NCI-H2081 (cell line): ENCODE results near the gene FNIP2.
A peak's percentile ranks its signal among the peaks of the same experiment; 100 is the strongest.
"Not testable (repeated sequence)": the region's sequence is repeated elsewhere in the genome, so short reads cannot be mapped to it uniquely, and the experiment has no call there.

Experiments used
- DNase-seq, 2 experiments: peaks; one replicate each; lab custom pipeline; 2025; lab: John Stamatoyannopoulos, UW

FNIP2 gene

DNA sequence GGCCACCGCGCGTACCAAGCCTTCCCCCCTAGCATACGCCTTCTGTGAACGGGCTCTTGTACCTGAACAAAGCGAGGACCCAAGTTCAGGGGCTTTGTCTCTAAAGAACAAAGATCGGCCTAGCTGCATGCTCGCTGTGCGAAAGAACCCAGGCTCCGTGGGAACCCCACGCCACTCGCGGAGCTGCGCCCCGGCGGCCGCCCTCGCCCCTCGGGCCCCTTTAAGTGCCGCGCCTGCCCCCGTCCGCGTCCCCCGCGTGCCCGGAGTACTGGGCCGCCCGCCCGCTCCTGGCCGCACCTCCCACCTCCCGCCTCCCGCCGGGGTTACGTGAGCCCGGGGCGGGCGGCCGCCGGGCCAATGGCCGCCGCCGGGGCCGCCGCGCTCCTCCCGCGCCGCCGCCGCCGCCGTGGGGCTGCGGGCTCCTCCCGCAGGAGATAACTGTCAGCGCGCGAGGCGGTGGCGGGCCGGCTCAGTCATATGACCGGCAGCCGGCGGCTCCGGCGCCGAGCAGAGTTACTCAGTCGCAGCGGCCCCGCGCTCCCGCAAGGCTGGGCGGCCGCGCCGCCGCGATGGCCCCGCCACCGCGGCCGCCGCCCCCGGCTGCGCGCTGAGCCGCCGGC lies at the start of gene FNIP2:
TSS of gene FNIP2 (plus strand) at position 472 of the 620 bp plus-strand sequence. CDS start 187 bp downstream, outside the sequence.
- DNase-seq = peak; percentile 72 to 78

- DNase-seq = no peak
Measured at GRCh38 chr4:158721680-158722079, 47.1 kb upstream of the FNIP2 start.

DNA sequence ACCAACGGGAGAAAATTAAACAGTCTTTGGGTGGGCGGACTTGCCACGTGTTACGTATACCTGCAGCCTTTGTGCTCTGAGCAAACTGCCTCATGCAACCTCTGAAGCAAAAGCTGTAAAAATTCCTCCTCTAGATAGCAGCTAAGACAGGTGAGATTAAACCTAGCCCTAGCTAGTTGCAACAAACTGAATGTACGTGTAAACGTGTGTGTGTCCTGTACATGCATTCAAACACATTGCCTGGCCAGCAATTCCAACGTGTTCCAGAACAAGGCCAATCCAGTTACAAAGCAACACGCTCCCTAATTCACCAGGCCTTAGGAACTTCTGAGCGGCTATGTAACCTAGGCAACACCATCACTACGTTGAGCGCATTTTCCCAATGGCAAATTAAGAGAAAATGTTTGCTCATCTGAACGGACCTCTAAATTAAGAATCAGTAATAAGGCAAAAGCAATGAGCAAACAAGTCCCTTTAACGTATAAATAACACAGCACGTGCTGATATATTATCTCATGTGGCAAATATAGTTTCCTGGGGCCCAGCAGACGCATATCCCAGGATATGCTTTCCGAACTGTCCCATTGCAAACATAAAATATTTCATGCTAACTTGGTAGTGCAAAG lies 46.4 kb upstream of the FNIP2 start:
- peak; percentile 0 to 45 for DNase-seq

GRCh38 chr4:158722917-158723793 lies 45.7 kb upstream of the FNIP2 start, which contains the start of gene PPID:
PPID (minus strand) TSS chr4:158723396; CDS start chr4:158723288, 108 bp downstream.
- DNase-seq = peak; percentile 71 to 85

DNA sequence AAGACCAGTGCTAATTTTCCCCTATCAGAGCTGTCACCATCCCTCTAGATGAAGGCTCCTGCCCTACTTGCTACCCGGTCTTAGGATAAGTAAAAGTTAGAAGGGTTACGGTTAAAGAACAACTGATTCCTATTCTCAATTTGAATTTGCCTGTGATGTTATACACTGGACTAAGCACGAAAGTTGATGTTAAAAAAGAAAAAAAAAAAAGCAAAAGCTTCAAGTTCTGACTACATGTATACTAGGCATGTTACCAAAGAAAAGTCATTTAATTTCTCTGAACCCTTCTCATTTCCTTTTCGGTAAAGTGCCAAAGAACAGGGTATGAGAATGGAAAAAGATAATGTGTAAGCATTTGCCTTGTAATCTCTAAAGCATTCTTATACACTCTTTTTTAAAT lies 44.2 kb upstream of the FNIP2 start:
- no peak for DNase-seq

GRCh38 chr4:158726633-158727032 lies 42.2 kb upstream of the FNIP2 start:
- DNase-seq = no peak

DNA sequence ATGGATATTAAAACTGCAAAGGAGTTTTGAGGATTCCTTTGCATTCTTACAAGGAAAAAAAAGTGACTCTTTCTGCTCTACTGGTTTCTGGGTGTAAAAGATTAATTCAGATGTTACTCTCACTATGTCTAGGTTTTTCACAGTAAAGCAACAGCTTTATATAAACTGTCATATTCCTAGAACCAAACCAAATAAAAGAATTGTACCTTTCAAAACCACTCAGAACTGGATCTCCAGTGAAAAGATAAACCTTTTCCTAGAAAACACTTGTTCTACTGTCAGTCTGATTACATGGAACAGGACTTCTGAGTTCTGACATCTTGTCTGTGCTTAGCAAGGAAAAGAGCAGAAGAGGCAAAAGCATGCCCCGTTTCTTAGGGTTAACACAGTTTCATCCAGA lies 40.6 kb upstream of the FNIP2 start:
- no peak for DNase-seq

DNA sequence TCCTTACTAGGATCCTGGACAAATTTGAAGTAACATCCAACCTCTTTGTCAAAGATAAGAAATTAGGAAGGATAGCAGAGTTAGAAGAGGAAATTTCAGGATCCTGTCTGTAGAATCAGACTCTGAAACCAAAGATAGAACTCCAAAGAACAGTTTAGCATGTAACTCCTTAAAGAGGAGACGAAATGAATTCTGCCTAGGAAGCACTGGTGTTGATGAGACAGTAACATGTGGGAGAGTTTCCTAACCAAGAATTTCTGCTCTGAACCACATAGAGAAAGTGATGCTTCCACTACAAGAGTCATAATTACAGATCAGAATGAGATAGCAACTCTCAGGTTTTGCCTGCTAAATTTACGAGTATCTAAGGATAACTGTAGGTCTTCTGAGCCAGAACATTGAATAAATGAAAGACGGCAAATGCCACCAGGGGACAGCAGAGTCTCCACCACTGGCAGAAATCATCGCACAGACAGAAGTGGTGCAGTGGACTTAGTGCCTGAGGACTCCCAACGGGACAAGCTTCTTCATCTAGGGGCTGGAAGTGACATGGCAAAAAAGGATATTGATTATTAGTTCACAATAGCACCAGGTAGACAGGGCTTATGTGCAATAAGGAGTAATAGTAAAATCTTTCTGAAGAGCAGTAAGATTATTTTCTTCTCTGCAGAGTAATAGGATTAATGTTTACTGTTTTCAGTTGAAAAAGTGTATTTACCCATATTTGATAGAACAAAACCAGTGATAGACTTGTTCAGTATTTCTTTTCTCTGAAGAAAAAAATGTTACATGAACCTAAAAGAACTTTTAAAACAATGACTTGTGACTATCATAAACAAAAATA lies 38.9 kb upstream of the FNIP2 start:
- peak; percentile 22 to 28 for DNase-seq

GRCh38 chr4:158738866-158739265 lies 30.0 kb upstream of the FNIP2 start:
- DNase-seq = no peak

GRCh38 chr4:158739600-158739999 lies 29.2 kb upstream of the FNIP2 start:
- no peak for DNase-seq

DNA sequence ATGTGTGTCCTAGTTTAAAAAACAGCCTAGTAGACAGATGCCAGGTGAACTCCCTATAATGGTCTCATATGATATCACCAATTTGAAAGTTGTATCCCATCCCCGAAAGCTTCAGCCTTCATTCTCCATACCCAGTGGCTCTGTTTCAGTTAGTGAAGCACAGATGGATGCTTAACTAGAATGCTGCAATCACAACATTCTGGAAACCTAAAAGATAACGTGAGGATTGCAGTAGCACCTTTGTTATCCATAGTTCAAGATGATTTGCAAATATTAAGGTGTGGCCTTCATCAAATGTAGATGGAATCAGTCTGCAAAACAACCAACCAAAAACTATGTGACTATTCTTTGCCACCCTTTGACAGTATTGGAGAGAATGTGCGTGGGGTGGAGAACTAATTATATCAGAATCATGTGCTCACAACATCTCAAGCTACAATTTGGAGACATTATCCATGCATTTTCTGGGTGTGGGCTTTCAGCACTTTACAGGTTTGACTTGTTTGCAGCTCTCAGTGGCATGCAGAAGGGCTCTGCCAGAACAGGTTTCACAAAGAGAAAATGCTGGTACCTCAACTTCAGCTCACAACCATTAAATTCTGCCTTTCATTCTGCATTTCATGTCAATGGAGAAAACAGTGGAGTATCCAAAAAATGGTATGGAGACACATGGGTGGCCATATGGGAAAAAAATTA lies 27.4 kb upstream of the FNIP2 start:
- no peak for DNase-seq

DNA sequence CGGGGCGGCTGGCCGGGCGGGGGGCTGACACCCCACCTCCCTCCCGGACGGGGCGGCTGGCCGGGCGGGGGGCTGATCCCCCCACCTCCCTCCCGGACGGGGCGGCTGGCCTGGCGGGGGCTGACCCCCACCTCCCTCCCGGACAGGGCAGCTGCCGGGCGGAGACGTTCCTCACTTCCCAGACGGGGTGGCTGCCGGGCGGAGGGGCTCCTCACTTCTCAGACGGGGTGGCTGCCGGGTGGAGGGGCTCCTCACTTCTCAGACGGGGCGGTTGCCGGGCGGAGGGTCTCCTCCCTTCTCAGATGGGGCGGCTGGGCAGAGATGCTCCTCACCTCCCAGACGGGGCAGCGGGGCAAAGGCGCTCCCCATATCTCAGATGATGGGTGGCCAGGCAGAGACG lies 22.3 kb upstream of the FNIP2 start:
- DNase-seq = not testable (repeated sequence)

DNA sequence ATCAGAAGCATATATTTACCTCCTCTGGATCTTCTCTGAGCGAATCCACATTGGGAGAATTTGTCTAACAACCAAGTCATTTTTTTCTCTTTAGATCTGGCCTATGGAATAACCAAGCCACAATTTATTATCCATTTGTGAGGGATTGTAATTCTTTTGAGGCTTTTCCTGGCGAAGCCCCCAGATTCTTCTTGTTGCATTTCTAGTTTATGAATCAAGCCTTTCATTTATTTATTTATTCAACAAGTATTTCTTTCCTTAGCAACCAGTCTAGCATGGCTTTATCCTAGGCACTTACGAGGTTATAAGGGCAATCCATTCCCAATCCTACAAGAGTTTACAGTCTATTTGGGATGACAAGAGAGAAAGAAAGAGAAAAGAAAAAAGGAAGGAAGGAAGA lies 18.4 kb upstream of the FNIP2 start:
- no peak for DNase-seq

- DNase-seq = no peak
Measured at GRCh38 chr4:158754385-158755180, 14.2 kb upstream of the FNIP2 start.

- DNase-seq = not testable (repeated sequence)
Measured at GRCh38 chr4:158755819-158756218, 13.0 kb upstream of the FNIP2 start.

DNA sequence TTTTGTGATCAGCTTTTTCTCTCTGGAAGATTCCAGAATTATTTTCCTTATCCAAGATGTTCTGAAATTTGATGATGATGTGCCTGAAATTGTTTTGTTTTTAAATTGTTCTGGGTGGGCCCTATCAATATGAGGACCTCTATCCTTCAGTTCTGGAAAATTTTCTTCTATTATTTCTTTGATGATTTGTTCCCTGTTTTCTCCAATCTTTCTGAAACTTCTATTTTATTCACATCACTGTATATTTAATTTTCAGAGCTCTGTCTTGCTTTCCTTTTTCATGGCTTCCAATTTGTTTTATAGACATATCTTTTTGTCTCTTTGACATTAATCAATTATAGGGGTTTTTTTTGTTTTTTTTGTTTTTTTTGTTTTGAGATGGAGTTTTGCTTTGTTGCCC lies 12.2 kb upstream of the FNIP2 start:
- no peak for DNase-seq

DNA sequence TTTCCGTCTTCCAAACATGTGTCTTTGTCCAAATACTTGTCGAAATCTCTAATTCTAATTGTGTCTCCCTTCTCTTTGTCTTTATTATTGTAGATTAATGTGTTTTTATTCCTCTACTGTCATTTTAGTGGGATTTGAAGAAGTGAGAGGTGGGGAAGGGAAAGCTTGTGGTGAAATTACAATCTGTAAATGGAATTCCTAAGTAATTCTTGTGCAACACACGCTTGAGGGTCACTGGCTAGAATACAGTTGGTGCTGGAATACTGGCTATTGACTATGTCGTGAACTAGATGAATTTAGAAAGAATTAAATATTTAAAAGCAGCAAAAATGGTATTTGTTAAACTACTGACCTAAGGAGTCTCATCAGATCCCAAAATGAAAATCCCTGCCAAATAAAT lies 10.7 kb upstream of the FNIP2 start:
- DNase-seq = no peak

- DNase-seq = no peak
Measured at GRCh38 chr4:158758703-158759102, 10.1 kb upstream of the FNIP2 start.

DNA sequence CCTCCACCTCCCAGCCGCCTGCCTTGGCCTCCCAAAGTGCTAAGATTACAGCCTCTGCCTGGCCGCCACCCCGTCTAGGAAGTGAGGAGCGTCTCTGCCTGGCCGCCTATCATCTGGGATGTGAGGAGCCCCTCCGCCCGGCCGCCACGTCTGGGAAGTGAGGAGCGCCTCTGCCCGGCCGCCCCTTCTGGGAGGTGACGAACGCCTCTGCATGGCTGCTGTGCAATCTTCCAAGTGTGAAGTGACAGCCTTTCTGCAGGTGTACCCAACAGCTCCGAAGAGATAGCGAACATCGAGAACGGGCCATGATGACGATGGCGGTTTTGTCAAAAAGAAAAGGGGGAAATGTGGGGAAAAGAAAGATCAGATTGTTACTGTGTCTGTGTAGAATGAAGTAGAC lies 9.3 kb upstream of the FNIP2 start:
- not testable (repeated sequence) for DNase-seq

DNA sequence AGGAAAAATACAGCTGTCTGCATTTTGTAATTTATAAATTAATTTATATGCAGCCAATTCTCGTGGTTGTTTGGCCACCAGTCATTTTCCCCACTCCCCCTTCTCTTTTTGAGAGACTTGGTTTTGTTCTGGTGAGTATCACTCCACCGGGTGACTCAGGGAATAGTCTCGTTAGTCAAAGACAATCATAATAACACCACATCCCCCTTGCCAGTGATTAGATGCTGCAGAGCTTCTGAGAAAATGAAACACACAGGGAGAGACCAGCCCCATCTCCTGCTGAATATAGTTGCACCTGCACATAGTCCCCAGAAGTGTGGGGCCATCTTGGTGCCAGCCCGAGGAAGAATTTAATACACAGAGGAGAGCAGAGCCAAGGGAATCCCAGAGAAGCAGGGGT lies 8.0 kb upstream of the FNIP2 start:
- DNase-seq = no peak
